Astrocyte of the spinal cord (primary cell): ENCODE measurements around the gene SYNPO2.

Experiments
- DNase-seq: peaks from one replicate; pipeline ENCODE4 v3.0.0; 2011; ENCODE audit warnings: low read depth, low spot score
- H3K4me3 ChIP-seq: 2 replicates; pipeline ENCODE4 v1.5.1; 2011; ENCODE audit warnings: low read depth, mild to moderate bottlenecking, low read length, moderate library complexity
- CTCF ChIP-seq: IDR thresholded peaks from 2 replicates; pipeline ENCODE4 v1.5.1; 2012; ENCODE audit warnings: low read depth, mild to moderate bottlenecking, low read length, inconsistent platforms
- in situ Hi-C: cut with HindIII; loops from 2 replicates; pipeline ENCODE4 v1.10.0; 2017; ENCODE audit warnings: low sequenced_read_pairs

The SYNPO2 gene

GRCh38 chr4:118939169-118939783, 50.6 kb downstream of the SYNPO2 start:
- in situ Hi-C loops = no loop called here
- no peak overlapping the region for H3K4me3 ChIP-seq
- no peak for DNase-seq
- TF ChIP-seq CTCF = no peak

GRCh38 chr4:118941149-118941548, 52.5 kb downstream of the SYNPO2 start:
- in situ Hi-C loops = no loop called here
- DNase-seq = no peak
- no peak for TF ChIP-seq CTCF
- H3K4me3 ChIP-seq = no peak overlapping the region

- peak; percentile 16 for DNase-seq
- TF ChIP-seq CTCF = no peak
- no peak overlapping the region for H3K4me3 ChIP-seq
- in situ Hi-C loops = no loop called here
Measured at GRCh38 chr4:118941799-118942198, 53.1 kb downstream of the SYNPO2 start.

- no peak for TF ChIP-seq CTCF
- in situ Hi-C loops = no loop called here
Measured at GRCh38 chr4:118942465-118942864, 53.8 kb downstream of the SYNPO2 start.

GRCh38 chr4:118947095-118947494, 58.4 kb downstream of the SYNPO2 start:
- H3K4me3 ChIP-seq = no peak overlapping the region
- in situ Hi-C loops = no loop called here
- TF ChIP-seq CTCF = no peak
- DNase-seq = no peak

More at GRCh38 chr4:118942465-118942864, 53.8 kb downstream of the SYNPO2 start:
- DNase-seq = peak; percentile 23
- H3K4me3 ChIP-seq = no peak overlapping the region

- DNase-seq = no peak
- TF ChIP-seq CTCF = no peak
- in situ Hi-C loops = no loop called here
- H3K4me3 ChIP-seq = no peak overlapping the region
Measured at GRCh38 chr4:118948545-118949144, 60.0 kb downstream of the SYNPO2 start.
